ENCODE measurements around the gene TNS4. TPM values are rescaled to one million over a fixed set of nuclear protein-coding genes. Genes with fewer than 3 reads are reported as not detected.

Gene TNS4
- total and polyA plus RNA-seq, 9 of the 15 experiments (the other 6 are each of a cell fraction or from before 2014, with no cell fraction given), result 0.04 to 0.73 (median 0.24) TPM; not detected in 1

DNA sequence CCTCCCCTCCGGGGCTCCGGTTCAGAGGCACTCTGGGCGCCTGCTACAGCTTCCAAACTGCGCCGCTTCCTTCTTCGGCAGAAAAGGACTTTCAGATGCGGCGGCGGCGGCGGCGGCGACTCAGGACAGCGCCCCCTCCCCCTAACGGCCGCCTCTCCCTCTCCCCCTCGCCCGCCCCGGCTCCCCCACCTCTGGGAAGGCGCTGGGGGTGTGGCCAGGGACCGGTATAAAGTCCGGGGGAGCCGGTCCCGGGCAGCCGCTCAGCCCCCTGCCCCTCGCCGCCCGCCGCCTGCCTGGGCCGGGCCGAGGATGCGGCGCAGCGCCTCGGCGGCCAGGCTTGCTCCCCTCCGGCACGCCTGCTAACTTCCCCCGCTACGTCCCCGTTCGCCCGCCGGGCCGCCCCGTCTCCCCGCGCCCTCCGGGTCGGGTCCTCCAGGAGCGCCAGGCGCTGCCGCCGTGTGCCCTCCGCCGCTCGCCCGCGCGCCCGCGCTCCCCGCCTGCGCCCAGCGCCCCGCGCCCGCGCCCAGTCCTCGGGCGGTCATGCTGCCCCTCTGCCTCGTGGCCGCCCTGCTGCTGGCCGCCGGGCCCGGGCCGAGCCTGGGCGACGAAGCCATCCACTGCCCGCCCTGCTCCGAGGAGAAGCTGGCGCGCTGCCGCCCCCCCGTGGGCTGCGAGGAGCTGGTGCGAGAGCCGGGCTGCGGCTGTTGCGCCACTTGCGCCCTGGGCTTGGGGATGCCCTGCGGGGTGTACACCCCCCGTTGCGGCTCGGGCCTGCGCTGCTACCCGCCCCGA lies 58.0 kb downstream of the TNS4 start, which contains the start of gene IGFBP4 (continued):
- TF ChIP-seq, protein P1, sequence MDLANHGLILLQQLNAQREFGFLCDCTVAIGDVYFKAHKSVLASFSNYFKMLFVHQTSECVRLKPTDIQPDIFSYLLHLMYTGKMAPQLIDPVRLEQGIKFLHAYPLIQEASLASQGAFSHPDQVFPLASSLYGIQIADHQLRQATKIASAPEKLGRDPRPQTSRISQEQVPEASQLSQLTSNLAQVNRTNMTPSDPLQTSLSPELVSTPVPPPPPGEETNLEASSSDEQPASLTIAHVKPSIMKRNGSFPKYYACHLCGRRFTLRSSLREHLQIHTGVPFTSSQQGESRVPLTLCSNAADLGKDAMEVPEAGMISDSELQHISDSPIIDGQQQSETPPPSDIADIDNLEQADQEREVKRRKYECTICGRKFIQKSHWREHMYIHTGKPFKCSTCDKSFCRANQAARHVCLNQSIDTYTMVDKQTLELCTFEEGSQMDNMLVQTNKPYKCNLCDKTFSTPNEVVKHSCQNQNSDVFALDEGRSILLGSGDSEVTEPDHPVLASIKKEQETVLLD (IDR thresholded peaks at IDR 0.05), result no peak
- TF ChIP-seq ATF7 (IDR thresholded peaks at IDR 0.05) (no peak), ETV1 (tag; conservative IDR thresholded peaks at IDR 0.05; ENCODE audit: low read depth) (no peak), NEUROD1 (IDR thresholded peaks at IDR 0.05; ENCODE audit: borderline replicate concordance, low read depth, low read length, partially characterized antibody) (no peak), GATAD2B (IDR thresholded peaks at IDR 0.05; ENCODE audit: borderline replicate concordance) (no peak; the same call in 1 of the 2 replicates), SRSF1 (IDR thresholded peaks at IDR 0.05; ENCODE audit: low read depth, low read length) (no peak)
- TF ChIP-seq, protein P2, sequence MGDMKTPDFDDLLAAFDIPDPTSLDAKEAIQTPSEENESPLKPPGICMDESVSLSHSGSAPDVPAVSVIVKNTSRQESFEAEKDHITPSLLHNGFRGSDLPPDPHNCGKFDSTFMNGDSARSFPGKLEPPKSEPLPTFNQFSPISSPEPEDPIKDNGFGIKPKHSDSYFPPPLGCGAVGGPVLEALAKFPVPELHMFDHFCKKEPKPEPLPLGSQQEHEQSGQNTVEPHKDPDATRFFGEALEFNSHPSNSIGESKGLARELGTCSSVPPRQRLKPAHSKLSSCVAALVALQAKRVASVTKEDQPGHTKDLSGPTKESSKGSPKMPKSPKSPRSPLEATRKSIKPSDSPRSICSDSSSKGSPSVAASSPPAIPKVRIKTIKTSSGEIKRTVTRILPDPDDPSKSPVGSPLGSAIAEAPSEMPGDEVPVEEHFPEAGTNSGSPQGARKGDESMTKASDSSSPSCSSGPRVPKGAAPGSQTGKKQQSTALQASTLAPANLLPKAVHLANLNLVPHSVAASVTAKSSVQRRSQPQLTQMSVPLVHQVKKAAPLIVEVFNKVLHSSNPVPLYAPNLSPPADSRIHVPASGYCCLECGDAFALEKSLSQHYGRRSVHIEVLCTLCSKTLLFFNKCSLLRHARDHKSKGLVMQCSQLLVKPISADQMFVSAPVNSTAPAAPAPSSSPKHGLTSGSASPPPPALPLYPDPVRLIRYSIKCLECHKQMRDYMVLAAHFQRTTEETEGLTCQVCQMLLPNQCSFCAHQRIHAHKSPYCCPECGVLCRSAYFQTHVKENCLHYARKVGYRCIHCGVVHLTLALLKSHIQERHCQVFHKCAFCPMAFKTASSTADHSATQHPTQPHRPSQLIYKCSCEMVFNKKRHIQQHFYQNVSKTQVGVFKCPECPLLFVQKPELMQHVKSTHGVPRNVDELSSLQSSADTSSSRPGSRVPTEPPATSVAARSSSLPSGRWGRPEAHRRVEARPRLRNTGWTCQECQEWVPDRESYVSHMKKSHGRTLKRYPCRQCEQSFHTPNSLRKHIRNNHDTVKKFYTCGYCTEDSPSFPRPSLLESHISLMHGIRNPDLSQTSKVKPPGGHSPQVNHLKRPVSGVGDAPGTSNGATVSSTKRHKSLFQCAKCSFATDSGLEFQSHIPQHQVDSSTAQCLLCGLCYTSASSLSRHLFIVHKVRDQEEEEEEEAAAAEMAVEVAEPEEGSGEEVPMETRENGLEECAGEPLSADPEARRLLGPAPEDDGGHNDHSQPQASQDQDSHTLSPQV (IDR thresholded peaks at IDR 0.05), result peak; percentile 89; the same call in 1 of the 2 replicates
- TF ChIP-seq, protein P3, sequence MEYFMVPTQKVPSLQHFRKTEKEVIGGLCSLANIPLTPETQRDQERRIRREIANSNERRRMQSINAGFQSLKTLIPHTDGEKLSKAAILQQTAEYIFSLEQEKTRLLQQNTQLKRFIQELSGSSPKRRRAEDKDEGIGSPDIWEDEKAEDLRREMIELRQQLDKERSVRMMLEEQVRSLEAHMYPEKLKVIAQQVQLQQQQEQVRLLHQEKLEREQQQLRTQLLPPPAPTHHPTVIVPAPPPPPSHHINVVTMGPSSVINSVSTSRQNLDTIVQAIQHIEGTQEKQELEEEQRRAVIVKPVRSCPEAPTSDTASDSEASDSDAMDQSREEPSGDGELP (CRISPR knock-in tag; IDR thresholded peaks at IDR 0.05; ENCODE audit: borderline replicate concordance), result no peak
- TF ChIP-seq, protein P4, sequence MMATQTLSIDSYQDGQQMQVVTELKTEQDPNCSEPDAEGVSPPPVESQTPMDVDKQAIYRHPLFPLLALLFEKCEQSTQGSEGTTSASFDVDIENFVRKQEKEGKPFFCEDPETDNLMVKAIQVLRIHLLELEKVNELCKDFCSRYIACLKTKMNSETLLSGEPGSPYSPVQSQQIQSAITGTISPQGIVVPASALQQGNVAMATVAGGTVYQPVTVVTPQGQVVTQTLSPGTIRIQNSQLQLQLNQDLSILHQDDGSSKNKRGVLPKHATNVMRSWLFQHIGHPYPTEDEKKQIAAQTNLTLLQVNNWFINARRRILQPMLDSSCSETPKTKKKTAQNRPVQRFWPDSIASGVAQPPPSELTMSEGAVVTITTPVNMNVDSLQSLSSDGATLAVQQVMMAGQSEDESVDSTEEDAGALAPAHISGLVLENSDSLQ (IDR thresholded peaks at IDR 0.05), result no peak

All from K562 (cell line).